Measurements from ENCODE around the gene TRAPPC2.
A peak's percentile ranks its signal among the peaks of the same experiment; 100 is the strongest.

GRCh38 chrX:13776387-13776786 is 42.0 kb upstream of the TRAPPC2 start:
- no peak for TF ChIP-seq POLR2AphosphoS5 (IDR thresholded peaks at IDR 0.05)
- TF ChIP-seq CTCF (IDR thresholded peaks at IDR 0.05) = peak in 2 of 3 experiments; percentile 8 to 19
- no peak for TF ChIP-seq POLR2A (IDR thresholded peaks at IDR 0.05; ENCODE audit: low read depth)

Data from esophagus muscularis mucosa (tissue), 3 donors.